HG02943 (cell line): ENCODE results near the gene KIRREL3.

ENCODE experiments used
- ATAC-seq: cut with Tn5 transposase; IDR thresholded peaks from one replicate; pipeline ENCODE4 v1.9.1; 2021; ENCODE audit warnings: mild to moderate bottlenecking, low read depth, moderate library complexity; ENCODE audit not compliant: unreplicated experiment

KIRREL3 gene

DNA sequence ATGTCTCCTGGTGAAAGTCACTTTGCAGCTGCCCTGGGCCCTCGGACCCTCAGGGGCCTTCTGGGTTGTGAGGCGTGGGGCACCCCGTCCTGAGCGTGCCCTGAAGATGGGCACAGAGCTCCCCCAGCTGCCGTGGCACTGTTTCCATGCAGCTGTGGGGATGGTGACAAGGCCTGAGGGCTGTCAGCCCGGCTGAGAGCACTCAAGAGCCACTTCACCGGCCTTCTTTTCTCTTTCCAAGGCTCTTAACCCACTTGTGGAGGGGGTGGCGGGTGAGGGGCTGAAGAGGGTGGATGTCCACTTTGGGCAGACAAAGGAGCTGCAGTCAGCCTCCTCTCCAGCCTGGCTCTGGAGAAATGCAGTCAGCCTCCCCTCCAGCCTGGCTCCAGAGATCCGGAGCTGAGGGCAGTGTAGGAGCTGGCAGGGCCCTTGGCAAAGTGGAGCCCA, 405.6 kb downstream of the KIRREL3 start:
- ATAC-seq = no peak

DNA sequence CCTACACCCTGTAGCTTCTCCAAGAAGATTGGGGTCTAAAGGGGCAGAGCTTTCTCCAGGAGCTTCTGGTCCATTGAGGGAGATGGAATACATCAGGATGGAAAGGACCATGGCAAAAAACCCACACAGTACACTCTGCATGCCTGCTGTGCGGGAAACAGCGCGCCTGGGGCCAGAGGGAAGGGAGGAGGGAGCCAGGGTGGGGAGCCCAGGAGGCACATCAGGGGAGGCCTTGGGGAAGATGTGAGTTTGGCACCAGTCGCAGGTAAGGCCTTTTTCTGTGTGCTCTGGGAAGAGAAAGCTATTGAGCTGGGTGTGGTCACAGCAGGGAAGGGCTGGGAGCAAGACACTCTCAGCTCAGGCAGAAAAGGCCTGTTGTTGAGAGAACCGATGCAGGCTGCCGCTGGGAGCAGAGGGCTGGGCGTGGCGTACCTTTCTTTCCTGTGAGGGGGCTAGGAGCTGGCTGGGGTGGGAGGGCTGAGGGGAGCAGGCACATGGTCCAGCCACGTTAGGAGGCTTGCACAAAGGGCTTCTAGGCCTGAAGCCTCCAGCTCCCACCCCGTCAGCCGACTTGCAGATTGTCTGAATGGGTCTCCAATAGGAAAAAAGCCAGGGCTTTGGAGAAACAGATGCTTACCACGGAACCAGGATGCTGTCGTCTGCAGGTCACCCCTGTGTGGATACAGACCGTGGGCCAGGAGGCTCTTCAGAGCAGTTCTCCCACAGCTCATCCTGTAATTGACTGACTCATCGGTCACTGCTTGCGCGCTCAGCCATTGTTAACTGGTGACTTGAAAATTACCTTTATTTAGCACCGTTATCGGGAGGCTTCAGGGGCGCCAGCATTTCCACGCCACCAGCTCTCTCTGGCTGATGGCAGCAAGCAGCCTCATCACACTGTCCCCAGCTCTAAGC, 407.8 kb downstream of the KIRREL3 start:
- no peak for ATAC-seq

DNA sequence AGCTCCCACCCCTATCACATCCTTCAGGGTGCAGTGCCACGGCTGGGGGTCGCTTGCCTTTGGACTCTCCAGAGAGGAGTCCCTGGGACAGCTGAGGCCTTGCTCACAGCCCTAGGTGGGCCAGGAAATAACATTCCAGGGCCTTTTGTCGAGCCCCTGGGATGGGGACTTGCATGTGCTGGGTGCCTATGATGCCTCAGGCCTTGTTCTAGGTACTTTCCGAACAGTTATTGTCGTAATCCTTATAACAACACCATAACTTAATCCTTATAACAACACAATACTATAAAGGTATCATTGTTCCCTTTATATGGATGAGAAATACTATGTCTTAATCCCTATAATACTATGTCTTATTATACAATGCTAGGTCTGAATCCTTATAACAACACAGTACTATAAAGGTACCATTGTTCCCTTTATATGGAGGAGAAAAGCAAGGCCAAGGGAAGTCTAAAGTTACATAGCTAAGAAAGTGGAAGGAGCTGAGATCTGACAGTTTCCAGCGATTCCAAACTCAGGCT, 408.5 kb downstream of the KIRREL3 start:
- ATAC-seq = no peak

DNA sequence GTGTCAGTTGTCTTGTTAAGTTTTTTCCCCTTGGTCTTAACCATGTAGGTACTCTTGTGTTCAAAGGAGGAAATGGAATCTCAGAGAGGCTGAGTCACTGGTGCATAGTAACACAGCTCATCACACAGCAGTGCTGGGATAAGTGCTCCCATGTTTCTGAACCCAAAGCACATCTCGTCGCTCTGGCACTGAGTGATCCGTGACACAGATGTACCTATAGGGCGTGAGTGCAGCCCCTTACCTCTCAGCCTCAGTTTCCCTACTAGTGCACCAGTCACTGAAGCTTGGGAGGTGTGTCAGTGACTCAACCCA, 411.1 kb downstream of the KIRREL3 start:
- ATAC-seq = no peak

DNA sequence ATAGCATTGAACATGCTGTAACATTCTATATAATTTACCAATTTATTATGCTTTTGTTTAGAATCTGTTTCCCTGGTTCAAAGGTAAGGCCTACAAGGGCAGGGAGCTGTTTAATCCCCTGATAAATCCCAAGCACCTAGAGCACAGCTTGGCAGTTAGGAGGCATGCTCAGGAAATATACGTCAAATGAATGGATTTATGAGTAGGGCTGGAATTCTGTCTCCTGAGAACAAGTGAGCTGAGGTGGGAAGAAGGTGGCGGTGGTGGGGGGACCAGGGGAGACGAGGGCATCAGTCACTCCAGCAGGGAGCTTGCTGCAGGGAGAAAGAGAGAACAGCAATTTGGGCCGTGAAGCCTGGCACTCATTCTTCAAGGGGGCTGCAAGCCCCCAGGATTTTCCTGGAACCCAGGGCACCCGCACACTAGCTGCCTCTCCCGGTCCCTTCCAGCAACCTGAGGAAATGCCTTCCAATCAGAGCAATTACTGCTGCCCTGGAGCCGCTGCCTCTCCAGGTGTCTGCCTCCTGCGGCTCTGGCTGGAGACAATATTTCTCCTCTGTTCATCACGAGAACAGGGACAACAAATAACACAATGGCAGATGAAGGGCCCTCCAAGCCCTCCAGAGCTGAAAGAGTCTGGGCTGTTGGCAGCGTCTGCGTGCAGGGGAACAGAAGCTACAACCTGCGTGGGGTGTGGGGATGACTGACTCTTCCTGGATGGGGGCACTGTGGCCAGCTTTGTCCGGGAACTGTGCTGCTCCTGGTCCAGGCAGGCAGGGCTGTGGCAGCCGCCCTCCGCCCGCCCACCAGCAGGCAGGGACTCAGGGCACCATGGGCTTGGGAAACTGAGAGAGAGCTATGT, 411.7 kb downstream of the KIRREL3 start:
- ATAC-seq = no peak

DNA sequence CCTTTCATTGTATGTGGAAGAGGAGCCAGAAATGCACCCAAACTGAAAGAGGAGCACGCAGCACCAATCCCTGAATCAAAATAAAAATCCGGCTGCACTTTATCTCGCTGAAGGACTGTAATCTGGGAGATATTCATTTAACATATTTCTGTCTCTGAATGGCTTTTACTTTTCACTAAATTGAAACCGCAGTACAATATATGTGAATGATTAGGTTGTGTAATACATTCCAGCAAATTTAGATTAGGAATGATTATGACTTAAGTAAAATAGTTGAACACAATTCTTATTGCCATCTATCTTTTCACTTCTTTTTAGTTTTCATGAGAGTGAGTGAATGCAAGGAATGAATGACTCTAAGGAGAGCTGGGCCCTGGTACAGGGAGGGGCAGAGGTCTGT, 413.0 kb downstream of the KIRREL3 start:
- ATAC-seq = no peak

DNA sequence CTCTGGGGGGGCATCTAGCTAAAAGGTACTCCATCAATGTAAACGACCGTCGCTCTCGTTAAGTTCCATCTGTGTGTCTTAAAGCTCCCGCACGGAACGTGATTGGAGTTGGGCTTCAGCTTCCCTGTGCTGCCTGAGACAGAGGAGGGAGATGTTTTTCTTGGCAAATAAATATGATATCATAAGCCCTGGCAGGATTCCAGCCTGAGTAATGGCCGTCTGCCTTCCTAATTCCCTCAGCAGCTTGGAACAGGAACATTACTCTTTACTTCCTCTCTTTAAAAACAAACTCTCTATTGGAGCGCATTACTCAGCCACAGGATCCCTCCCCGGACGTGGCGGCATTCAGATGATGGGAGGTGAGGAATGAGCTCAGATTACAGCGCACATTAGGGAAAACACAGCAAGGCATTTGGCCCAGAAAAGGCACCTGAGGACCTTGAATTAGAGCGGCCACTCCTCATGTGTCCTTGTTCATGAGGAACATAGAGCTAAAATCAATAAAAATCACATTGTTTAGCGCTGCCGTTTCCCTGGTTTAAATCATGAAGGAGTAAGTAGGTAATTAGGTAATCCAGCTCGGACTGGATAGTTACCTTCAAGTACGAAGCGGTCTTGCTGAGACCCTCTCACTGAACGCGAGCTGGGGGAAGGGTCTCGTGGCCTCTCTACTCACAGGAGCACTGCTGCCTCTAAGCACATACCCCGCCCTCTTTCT, 414.6 kb downstream of the KIRREL3 start:
- ATAC-seq = no peak

DNA sequence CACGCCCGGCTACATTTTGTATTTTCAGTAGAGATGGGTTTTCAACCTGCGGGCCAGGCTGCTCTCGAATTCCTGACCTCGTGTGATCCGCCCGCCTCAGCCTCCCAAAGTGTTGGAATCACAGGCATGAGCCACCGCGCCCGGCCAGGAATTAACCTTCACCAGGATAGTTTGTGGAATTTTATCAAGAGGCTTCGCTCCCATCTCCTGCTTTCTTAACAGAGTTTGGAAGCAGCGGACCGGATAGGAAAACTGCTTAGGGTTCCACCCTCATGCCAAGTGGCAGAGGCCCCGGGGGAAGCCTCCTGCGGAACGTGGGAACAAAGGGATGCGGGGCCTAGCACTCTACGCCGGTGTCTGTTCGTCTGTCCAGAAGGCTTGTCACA, 415.2 kb downstream of the KIRREL3 start:
- ATAC-seq = no peak

DNA sequence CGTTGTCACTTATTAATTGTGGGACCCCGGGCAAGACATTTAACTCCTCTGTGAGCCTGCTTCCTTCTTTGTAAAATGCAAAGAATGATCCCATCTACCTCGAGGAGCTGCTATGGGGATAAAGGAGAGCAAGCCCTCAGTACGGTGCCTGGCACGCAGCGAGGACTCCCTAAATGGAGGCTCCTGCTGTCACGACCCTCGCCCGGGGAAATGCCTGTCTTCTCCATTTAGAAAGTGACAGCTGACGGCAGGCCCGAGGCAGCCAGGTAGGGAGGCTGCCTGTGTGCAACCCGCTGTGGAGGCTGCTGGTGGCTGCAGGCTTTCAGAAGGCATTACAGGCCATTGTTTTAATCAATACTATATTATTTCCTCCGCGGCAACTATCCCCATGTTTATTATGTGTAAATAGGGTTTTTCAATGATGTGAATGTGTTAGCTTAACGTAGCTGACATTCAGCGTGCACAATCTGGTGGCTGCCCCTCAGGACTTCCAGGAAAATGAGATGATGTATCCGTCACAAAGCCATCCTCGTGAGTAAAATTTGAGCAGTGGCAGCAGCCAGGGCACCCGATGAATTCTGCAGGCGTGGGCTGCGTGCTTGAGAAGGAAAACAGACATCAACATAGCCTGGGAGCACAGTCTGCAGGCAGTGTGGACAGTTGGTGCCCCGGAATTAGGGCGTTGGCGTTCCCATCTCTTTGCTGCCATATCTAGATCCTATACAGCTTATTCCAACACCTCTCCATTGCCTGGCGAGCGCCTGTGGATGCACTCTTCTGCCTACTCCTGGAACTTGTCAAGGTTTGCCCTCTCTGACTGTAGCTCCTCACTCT, 416.8 kb downstream of the KIRREL3 start:
- ATAC-seq = no peak

DNA sequence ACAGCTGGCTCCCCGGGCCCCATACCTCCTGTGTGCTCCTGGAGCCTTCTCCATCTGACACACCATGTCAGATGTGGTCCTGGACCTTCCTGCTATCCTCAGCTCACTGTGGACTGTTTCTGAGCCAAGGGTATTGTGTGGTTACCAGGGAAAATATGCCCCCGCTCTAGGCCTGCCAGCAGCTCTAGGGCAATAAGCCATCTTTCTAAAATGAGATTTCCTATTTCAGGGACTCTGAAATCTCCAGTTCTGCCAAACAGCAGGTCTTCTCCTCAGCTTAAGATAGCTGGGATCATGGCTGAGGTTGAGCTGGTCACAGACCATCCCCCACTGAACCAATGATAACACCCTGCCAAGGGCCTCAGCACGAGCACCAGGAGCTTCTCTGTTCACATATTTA, 417.5 kb downstream of the KIRREL3 start:
- no peak for ATAC-seq

DNA sequence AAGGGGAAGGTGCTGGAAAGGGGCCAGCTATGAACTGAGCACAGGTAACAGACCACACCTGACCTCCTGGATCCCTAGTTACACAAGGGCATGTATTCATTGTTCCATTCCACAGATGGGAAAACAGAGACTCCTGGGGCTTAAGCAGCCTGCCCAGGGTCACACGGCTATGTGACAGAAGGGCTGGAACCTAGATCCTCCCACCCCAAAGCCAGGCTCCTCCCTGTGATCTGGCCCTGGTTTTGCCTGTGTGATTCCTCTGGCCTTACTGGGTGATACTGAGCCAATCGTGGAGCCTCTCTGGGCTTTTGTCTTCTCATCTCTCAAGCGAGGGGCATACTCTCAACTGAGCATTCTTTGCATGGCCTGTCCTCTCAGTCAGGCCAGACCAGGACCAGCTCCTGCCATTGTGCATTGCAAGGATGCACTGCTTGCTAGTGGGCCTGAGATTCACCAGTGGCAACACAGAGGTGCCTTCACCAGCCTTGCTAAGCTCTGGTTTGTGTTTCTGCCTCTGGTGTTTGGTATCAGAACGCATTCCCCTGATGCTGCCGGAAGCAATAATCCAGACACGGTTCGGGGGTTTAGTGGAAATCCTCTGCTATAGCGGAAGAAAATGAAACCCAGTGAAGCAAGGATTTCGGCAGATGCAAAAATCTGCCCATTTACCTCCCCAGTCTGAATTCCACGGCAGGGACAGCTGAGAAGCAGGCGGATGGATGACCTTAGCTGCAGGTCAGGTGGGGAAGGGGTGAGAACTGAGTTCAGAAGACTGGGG, 418.5 kb downstream of the KIRREL3 start:
- no peak for ATAC-seq

DNA sequence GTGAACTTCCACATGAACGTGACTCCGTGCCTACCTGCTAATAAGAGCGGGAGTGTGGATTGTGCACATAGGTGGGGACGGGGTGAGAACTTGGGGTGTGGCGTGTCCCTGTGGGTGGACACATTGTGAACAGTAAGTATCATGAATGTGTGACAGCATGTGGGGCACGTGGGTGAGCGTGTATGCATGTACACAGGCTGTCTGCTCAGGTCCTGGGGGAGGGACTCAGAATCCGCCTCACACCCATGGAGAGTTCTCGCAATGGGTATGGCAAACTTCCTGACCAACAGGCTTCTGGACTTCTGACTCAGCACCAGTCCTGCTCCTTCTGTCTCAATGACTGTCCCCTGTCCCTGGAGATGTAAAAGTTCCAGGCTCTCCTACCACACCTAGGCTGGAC, 422.1 kb downstream of the KIRREL3 start:
- no peak for ATAC-seq

DNA sequence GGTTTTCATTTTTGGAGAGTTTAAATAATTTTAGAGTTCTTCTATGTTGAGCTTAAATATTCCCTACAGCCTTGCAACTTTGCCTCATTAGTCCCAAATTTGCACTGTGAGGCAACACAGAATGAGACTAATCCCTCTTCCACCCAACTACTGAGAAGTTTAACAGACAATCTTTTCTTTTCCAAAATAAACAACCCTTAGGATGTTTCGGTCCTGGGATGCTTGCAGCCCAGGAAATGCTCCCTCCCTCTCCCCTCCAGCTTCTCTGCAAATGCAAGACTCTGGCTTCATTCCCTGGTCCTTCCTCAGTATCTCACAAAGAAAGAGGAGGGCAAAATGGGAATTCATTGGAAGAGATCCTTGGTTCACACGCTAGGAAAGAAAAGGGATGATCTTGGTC, 422.5 kb downstream of the KIRREL3 start:
- no peak for ATAC-seq

DNA sequence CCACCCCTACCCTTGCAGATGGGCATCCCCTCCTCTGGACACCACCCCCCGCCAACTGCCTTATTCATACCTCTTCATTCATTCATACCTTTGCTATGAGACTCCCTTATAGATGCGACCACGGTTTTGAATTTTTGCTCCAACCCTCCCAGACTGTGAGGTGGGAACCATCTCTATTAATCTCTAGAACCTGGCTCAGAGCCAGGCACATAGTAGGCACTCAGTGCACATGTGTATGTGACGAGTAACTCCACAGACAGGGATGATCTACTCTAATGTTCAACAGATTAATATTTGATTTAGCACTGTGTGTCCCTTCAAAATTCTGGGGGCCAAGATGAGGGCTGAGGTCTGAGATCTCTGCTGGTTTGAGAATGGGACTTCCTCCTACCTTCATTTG, 424.7 kb downstream of the KIRREL3 start:
- no peak for ATAC-seq

DNA sequence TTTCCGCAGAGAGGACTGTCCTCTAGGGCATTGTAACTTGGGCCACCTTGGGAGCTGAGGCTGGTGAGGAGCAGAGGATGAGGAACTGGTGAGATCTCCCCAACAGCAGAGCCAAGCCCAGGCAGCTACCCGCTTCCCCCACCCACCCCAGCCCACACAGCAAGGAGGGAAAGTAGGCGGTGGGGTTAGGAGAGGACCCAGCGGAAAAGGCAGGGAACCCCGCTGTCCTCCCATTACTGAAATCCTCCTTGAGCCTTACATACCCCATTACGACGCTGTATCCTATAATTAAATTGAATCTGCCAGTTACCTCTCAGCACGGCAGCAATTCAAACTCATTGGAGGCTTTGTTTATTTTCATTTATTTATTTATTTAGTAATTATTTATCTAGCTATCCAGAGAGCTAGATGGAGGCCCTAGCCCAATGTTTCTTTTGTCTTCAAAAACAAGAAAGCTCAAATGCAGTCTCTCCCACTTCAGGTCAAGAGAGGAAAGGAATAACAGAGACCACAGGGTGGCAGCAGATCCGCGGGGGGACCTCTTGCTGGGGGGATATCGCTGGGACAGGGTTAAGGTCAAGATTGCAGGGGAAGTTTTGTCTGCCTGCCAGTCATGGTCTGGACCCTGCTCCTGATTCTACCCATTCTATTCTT, 427.1 kb downstream of the KIRREL3 start:
- ATAC-seq = no peak

DNA sequence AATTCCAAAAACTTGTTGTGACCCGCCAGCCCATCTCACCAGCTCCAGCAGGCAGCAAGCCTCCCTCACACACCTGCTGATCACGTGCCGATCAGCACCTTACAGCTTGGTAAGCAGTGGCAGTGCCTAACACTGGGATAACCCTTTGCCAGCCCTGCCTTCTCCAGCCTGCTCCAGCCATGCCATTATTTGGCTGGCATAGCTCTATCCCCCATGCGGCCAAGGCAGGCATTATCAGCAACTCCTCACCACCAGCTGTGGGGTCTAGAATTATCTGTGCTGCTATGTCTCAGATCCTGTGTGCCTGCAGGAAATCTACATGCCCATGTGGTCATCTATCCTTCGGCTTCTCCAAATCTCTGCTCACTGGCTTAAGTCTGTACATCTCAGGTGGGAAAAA, 430.1 kb downstream of the KIRREL3 start:
- no peak for ATAC-seq

DNA sequence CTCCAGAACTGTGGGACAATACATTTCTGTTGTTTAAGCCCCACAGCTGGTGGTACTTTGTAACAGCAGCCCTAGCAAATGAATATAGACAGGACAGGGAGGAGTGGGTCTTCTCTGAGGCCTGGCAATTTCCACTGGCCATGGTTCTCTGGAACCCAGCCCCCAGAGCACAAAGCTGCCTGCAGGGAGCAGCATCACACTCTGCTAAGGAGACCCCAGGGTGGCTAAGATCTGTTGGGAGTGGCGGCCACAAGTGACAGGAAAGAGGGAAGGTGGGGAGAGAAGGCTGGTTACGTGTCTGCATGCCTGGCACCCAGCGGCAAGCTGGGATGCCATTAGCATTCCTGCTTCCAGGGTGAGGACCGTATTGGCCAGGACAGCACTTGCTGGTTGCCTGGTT, 433.2 kb downstream of the KIRREL3 start:
- ATAC-seq = no peak

DNA sequence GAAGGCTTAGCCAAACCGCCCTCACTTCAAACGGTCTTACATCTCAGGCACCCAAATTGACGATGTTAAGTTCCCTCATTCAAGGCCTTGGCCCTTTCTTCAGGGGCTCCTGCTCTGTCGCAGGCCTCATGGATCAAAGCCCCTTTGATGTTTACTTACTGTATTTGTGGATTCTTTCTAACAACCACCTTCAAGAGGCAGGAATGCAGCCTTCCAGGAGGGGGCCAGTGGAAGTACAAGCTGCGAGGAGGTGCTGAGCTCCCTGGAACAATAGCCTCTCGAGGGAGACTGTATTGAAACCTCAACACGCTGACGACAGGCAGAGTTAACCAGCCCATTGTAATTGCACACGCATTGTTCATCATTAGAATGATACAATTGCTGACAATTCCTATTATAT, 436.0 kb downstream of the KIRREL3 start:
- ATAC-seq = no peak
